HepG2 (cell line): ENCODE data around the gene GDPD1. TPM values are rescaled to one million over a fixed set of nuclear protein-coding genes. Genes with fewer than 3 reads are reported as not detected.
A peak's percentile ranks its signal among the peaks of the same experiment; 100 is the strongest.

Experiments used
- FOXO1 ChIP-seq: sonication (generic); formaldehyde crosslinking; IDR thresholded peaks from 2 replicates; pipeline ENCODE4 v1.4.0; 2020; ENCODE audit warnings: missing genetic modification reagents
- GMEB2 ChIP-seq: IDR thresholded peaks from 2 replicates; pipeline ENCODE4 v1.6.1; 2016; ENCODE audit warnings: missing biosample characterization, missing genetic modification reagents, low read depth
- MBD4 ChIP-seq: IDR thresholded peaks from 2 replicates; pipeline ENCODE4 v1.6.1; 2012; ENCODE audit warnings: low read length, inconsistent platforms, borderline replicate concordance
- NCOA1 ChIP-seq: sonication (generic); formaldehyde crosslinking; IDR thresholded peaks from 2 replicates; pipeline ENCODE4 v1.9.0; 2021; ENCODE audit warnings: missing genetic modification reagents
- NCOR1 ChIP-seq: fragments of 200-600 bp; sonication (generic); IDR thresholded peaks from 2 replicates; pipeline ENCODE4 v1.7.0; 2017; ENCODE audit warnings: antibody characterized with exemption, low read length, borderline replicate concordance
- NR2C2 ChIP-seq: sonication (generic); formaldehyde crosslinking; IDR thresholded peaks from 2 replicates; pipeline ENCODE4 v1.4.0; 2020; ENCODE audit warnings: missing genetic modification reagents, mild to moderate bottlenecking, moderate library complexity, borderline replicate concordance
- RCOR2 ChIP-seq: IDR thresholded peaks from 2 replicates; pipeline ENCODE4 v1.6.1; 2016; ENCODE audit warnings: missing biosample characterization, missing genetic modification reagents
- RELA ChIP-seq: sonication (generic); formaldehyde crosslinking; IDR thresholded peaks from 2 replicates; pipeline ENCODE4 v1.4.0; 2020; ENCODE audit warnings: missing genetic modification reagents
- RNF2 ChIP-seq: fragments of 450-650 bp; conservative IDR thresholded peaks from 2 replicates; pipeline ENCODE4 v1.6.1; 2016; ENCODE audit warnings: low read depth
- SIX1 ChIP-seq: sonication (generic); formaldehyde crosslinking; IDR thresholded peaks from 2 replicates; pipeline ENCODE4 v1.4.0; 2020; ENCODE audit warnings: missing genetic modification reagents, borderline replicate concordance
- ZBTB25 ChIP-seq: IDR thresholded peaks from 2 replicates; pipeline ENCODE4 v1.6.1; 2018; ENCODE audit warnings: missing genetic modification reagents
- ZBTB40 ChIP-seq, 2 experiments: fragments of 450-650 bp in 1 of 2; sonication (generic) in 1 of 2; formaldehyde crosslinking in 1 of 2; IDR thresholded peaks; 2 replicates each; pipeline versions ENCODE4 v1.6.1 to v1.8.0; 2016 to 2022; ENCODE audit warnings: antibody characterized with exemption in 1 of 2, mild to moderate bottlenecking in 1 of 2, missing genetic modification reagents in 1 of 2
- ZFY ChIP-seq: sonication (generic); formaldehyde crosslinking; IDR thresholded peaks from 2 replicates; pipeline ENCODE4 v1.4.0; 2020; ENCODE audit warnings: missing genetic modification reagents
- ZMYM2 ChIP-seq: sonication (generic); formaldehyde crosslinking; IDR thresholded peaks from 2 replicates; pipeline ENCODE4 v1.8.0; 2022; ENCODE audit warnings: mild to moderate bottlenecking, missing genetic modification reagents
- ZNF292 ChIP-seq: sonication (generic); formaldehyde crosslinking; IDR thresholded peaks from 2 replicates; pipeline ENCODE4 v1.8.1; 2022; ENCODE audit warnings: mild to moderate bottlenecking, low read depth, missing genetic modification reagents, borderline replicate concordance
- ZNF343 ChIP-seq: sonication (generic); formaldehyde crosslinking; IDR thresholded peaks from 2 replicates; pipeline ENCODE4 v1.4.0; 2020; ENCODE audit warnings: mild to moderate bottlenecking, missing genetic modification reagents
- ZNF367 ChIP-seq: sonication (generic); formaldehyde crosslinking; IDR thresholded peaks from 2 replicates; pipeline ENCODE4 v1.4.0; 2020; ENCODE audit warnings: missing genetic modification reagents, borderline replicate concordance
- ZNF770 ChIP-seq: sonication (generic); formaldehyde crosslinking; IDR thresholded peaks from 2 replicates; pipeline ENCODE4 v1.5.0; 2020; ENCODE audit warnings: mild to moderate bottlenecking, missing genetic modification reagents
- polyA plus RNA-seq, 8 experiments: library from polyadenylated mRNA; depleted of rRNA in 3 of 8; stranded (reverse) in 7 of 8; unstranded in 1 of 8; fragments of >200 nt; fragmentation: Illumina TruSeq in 4 of 8; extraction: Trizol in 4 of 8; gene quantifications; 2 replicates each; pipeline versions ENCODE4 v1.2.1 to v1.2.3, GENCODE V29; 2011 to 2016; ENCODE audit warnings: low read depth in 4 of 8, missing spikeins in 1 of 8, mixed read lengths in 1 of 8; ENCODE audit not compliant: insufficient read depth in 1 of 8
- total RNA-seq, 5 experiments: library from RNA; depleted of rRNA; stranded (reverse); fragments of >200 nt; fragmentation: Illumina TruSeq; extraction: Trizol; gene quantifications; 2 replicates each; pipeline ENCODE4 v1.2.3, GENCODE V29; 2016; ENCODE audit warnings: low read depth in 1 of 5

Gene GDPD1
- total and polyA plus RNA-seq, 2 of the 13 experiments (the other 11 are each of a cell fraction or from before 2014, with no cell fraction given), result 6.0 to 7.7 TPM

- TF ChIP-seq ZNF770 (CRISPR knock-in tag), result peak; percentile 47; the same call in 1 of the 2 replicates
- TF ChIP-seq MBD4, result no peak
- TF ChIP-seq NCOR1, result no peak
- no peak for TF ChIP-seq NR2C2 (CRISPR knock-in tag)
- TF ChIP-seq GMEB2, result no peak
- TF ChIP-seq ZBTB25 (CRISPR knock-in tag), result 0 out of 2 replicates have a peak, but pooled peaks have one; percentile 70
- no peak for TF ChIP-seq ZNF367
- TF ChIP-seq RELA, result no peak
- TF ChIP-seq ZNF343 (CRISPR knock-in tag), result no peak
- no peak for TF ChIP-seq ZNF292
- no peak for TF ChIP-seq ZMYM2 (CRISPR knock-in tag)
- TF ChIP-seq FOXO1 (CRISPR knock-in tag), result no peak
- no peak for TF ChIP-seq RNF2
- no peak for TF ChIP-seq ZBTB40 (IDR thresholded peaks at IDR 0.05)
- TF ChIP-seq ZBTB40 (CRISPR knock-in tag; IDR thresholded peaks at IDR 0.05), result no peak
- no peak for TF ChIP-seq NCOA1 (CRISPR knock-in tag)
- no peak for TF ChIP-seq ZFY
- TF ChIP-seq SIX1, result no peak
- TF ChIP-seq RCOR2 (CRISPR knock-in tag), result 0 out of 2 replicates have a peak, but pooled peaks have one; percentile 4
Measured at GRCh38 chr17:59219992-59220327, 351 bp upstream of the GDPD1 start (continued).
